SU-DHL-6 (cell line): ENCODE results near the gene DTNBP1.

Source experiments
- H2AFZ ChIP-seq: fragments of 200-600 bp; sonication (generic); 2 replicates; pipeline ENCODE4 v1.6.1; 2014; ENCODE audit warnings: low read depth, mild to moderate bottlenecking, moderate library complexity, mixed read lengths, antibody characterized with exemption, low read length; ENCODE audit not compliant: severe bottlenecking
- H3F3A ChIP-seq: fragments of 200-600 bp; shearing (Covaris generic); 2 replicates; pipeline ENCODE4 v1.6.0; 2016; ENCODE audit warnings: antibody characterized with exemption, mild to moderate bottlenecking; ENCODE audit not compliant: insufficient read depth
- H3K27ac ChIP-seq: fragments of 200-600 bp; sonication (generic); 2 replicates; pipeline ENCODE4 v1.5.1; 2016; ENCODE audit warnings: low read depth, mild to moderate bottlenecking, low read length, moderate library complexity, mixed read lengths
- H3K27me3 ChIP-seq: fragments of 200-600 bp; sonication (generic), shearing (Covaris generic); 2 replicates; pipeline ENCODE4 v1.6.0; 2014; ENCODE audit warnings: mild to moderate bottlenecking, low read length
- H3K36me3 ChIP-seq: fragments of 200-600 bp; sonication (generic); 2 replicates; pipeline ENCODE4 v1.6.1; 2014; ENCODE audit warnings: mild to moderate bottlenecking, low read length, mixed read lengths
- H3K4me2 ChIP-seq: fragments of 300-600, 200-600 bp; shearing (Covaris generic), sonication (generic); 2 replicates; pipeline ENCODE4 v1.6.0; 2014; ENCODE audit warnings: low read length, low read depth, mild to moderate bottlenecking; ENCODE audit not compliant: poor library complexity, severe bottlenecking
- H3K4me3 ChIP-seq: fragments of 200-600 bp; sonication (generic); 2 replicates; pipeline ENCODE4 v1.5.1; 2014; ENCODE audit warnings: antibody characterized with exemption, low read length, mild to moderate bottlenecking, mixed read lengths; ENCODE audit not compliant: insufficient read depth, poor library complexity, severe bottlenecking
- H3K79me2 ChIP-seq: fragments of 200-600 bp; sonication (generic); 2 replicates; pipeline ENCODE4 v1.6.1; 2014; ENCODE audit warnings: mild to moderate bottlenecking, low read length, moderate library complexity; ENCODE audit not compliant: insufficient read depth
- H3K9ac ChIP-seq: fragments of 200-600 bp; sonication (generic); 2 replicates; pipeline ENCODE4 v1.7.0; 2014; ENCODE audit warnings: mild to moderate bottlenecking, low read length
- H3K9me2 ChIP-seq: fragments of 200-600 bp; sonication (generic); replicated peaks from 2 replicates; pipeline ENCODE4 v1.6.1; 2014; ENCODE audit warnings: low read length; ENCODE audit not compliant: insufficient read depth
- H3K9me3 ChIP-seq: fragments of 200-600 bp; sonication (generic); 2 replicates; pipeline ENCODE4 v1.6.1; 2014; ENCODE audit warnings: low read length, mixed read lengths; ENCODE audit not compliant: insufficient read depth
- H4K20me1 ChIP-seq: fragments of 200-600 bp; sonication (generic); 2 replicates; pipeline ENCODE4 v1.6.1; 2014; ENCODE audit warnings: low read depth, mild to moderate bottlenecking, antibody characterized with exemption, low read length, moderate library complexity, mixed read lengths
- EZH2phosphoT487 ChIP-seq: fragments of 200-600 bp; sonication (generic), shearing (Covaris generic); conservative IDR thresholded peaks from 2 replicates; pipeline ENCODE4 v1.6.1; 2018; ENCODE audit warnings: mild to moderate bottlenecking, antibody characterized with exemption, low read length, moderate library complexity, mixed read lengths
- TF ChIP-seq, protein P1 (sequence below): fragments of 200-600 bp; sonication (generic); IDR thresholded peaks from one replicate; pipeline ENCODE4 v1.5.1; 2017; ENCODE audit warnings: antibody characterized with exemption, mild to moderate bottlenecking, low read length, moderate library complexity; ENCODE audit not compliant: insufficient read depth, poor library complexity, severe bottlenecking

DTNBP1 gene

DNA sequence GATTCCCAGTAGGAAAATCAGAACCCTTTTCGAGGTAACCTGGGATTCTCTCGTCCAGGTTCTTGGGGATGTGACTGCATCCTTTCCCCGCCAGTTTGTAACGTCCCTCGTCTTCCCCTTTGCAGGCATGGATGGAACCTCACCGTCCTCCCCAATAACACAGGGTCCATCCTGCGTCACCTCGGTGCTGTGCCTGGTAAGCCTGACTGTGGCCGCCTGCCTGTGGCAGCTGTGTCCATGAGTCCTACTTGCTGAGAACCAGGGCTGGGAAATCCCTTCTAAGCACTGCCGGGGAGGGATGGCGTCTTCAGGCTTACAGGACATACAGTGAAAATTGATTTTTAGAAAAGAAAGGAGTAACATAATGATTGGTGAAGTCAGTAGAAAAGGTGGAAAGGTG lies 155.6 kb downstream of the DTNBP1 start:
- no peaks in the 10 kb centered on the region for H4K20me1 ChIP-seq
- no peaks in the 10 kb centered on the region for H3F3A ChIP-seq
- H3K79me2 ChIP-seq = no peaks in the 10 kb centered on the region
- H3K27ac ChIP-seq = no peak overlapping the region
- no peaks in the 10 kb centered on the region for H3K36me3 ChIP-seq
- no peaks in the 10 kb centered on the region for H3K9me2 ChIP-seq
- H2AFZ ChIP-seq = no peak overlapping the region
- TF ChIP-seq, protein P1, sequence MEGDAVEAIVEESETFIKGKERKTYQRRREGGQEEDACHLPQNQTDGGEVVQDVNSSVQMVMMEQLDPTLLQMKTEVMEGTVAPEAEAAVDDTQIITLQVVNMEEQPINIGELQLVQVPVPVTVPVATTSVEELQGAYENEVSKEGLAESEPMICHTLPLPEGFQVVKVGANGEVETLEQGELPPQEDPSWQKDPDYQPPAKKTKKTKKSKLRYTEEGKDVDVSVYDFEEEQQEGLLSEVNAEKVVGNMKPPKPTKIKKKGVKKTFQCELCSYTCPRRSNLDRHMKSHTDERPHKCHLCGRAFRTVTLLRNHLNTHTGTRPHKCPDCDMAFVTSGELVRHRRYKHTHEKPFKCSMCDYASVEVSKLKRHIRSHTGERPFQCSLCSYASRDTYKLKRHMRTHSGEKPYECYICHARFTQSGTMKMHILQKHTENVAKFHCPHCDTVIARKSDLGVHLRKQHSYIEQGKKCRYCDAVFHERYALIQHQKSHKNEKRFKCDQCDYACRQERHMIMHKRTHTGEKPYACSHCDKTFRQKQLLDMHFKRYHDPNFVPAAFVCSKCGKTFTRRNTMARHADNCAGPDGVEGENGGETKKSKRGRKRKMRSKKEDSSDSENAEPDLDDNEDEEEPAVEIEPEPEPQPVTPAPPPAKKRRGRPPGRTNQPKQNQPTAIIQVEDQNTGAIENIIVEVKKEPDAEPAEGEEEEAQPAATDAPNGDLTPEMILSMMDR = no peak
- TF ChIP-seq EZH2phosphoT487 = no peak
- no peak overlapping the region for H3K4me3 ChIP-seq
- no peak overlapping the region for H3K9ac ChIP-seq
- H3K4me2 ChIP-seq = no peak overlapping the region
- H3K9me3 ChIP-seq = no peaks in the 10 kb centered on the region
- no peaks in the 10 kb centered on the region for H3K27me3 ChIP-seq

DNA sequence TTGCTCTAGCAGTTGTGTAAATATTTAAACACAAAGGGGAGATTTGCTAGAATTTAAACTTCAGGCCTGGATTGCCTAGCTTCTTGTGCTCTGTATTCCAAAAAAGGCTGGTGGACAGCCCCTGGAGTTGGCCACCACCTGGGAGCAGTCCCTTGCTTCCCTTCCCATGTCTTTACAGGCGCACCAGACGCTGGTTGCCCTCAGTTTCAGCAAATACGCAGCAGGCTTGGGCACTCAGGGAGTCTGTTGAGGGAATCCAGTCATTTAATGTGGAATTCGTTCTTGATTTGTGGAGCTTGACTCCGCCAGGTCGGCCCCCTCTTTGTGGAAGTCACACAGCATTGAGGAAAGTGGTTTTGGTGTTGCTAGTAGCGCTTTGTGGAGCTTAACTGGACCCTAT lies 156.8 kb downstream of the DTNBP1 start:
- Histone ChIP-seq H3K9ac (no peak overlapping the region), H3K36me3 (no peaks in the 10 kb centered on the region), H3K9me3 (no peaks in the 10 kb centered on the region), H4K20me1 (no peaks in the 10 kb centered on the region), H3K9me2 (no peaks in the 10 kb centered on the region), H3F3A (no peaks in the 10 kb centered on the region), H3K4me2 (no peak overlapping the region), H3K27ac (no peak overlapping the region), H3K27me3 (no peaks in the 10 kb centered on the region), H3K4me3 (no peak overlapping the region), H3K79me2 (no peaks in the 10 kb centered on the region), H2AFZ (no peak overlapping the region)
- no peak for TF ChIP-seq EZH2phosphoT487

DNA sequence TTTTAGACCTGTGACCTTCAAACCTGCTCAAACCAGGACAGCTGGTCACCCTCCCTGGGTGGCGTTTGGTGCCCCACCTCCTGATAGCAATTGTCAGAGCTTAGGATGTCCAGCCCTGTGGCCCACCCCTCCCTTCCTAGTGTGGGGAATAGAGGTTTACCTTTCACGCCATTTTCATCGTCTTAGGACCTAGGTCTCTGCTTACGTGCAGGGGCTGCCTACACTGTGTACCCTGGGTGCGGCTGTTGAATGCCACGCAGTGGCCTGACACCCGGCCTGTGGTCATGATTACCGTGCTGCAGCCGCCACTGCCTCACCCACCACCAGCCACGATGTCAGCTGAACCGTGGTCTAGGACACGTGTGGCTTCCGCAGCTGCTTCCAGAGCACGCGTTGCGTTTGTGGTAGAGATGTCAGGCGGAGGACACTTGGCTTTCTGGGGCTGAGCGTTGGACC lies 157.3 kb downstream of the DTNBP1 start:
- no peak overlapping the region for H2AFZ ChIP-seq
- H3K4me2 ChIP-seq = no peak overlapping the region
- no peaks in the 10 kb centered on the region for H3K79me2 ChIP-seq
- no peaks in the 10 kb centered on the region for H3K9me3 ChIP-seq
- H3K27ac ChIP-seq = no peak overlapping the region
- H3K9ac ChIP-seq = no peak overlapping the region
- no peaks in the 10 kb centered on the region for H3K9me2 ChIP-seq
- H3K4me3 ChIP-seq = no peak overlapping the region
- no peaks in the 10 kb centered on the region for H4K20me1 ChIP-seq
- H3K36me3 ChIP-seq = no peaks in the 10 kb centered on the region
- no peaks in the 10 kb centered on the region for H3K27me3 ChIP-seq
- TF ChIP-seq, protein P1 = no peak
- TF ChIP-seq EZH2phosphoT487 = no peak
- no peaks in the 10 kb centered on the region for H3F3A ChIP-seq

DNA sequence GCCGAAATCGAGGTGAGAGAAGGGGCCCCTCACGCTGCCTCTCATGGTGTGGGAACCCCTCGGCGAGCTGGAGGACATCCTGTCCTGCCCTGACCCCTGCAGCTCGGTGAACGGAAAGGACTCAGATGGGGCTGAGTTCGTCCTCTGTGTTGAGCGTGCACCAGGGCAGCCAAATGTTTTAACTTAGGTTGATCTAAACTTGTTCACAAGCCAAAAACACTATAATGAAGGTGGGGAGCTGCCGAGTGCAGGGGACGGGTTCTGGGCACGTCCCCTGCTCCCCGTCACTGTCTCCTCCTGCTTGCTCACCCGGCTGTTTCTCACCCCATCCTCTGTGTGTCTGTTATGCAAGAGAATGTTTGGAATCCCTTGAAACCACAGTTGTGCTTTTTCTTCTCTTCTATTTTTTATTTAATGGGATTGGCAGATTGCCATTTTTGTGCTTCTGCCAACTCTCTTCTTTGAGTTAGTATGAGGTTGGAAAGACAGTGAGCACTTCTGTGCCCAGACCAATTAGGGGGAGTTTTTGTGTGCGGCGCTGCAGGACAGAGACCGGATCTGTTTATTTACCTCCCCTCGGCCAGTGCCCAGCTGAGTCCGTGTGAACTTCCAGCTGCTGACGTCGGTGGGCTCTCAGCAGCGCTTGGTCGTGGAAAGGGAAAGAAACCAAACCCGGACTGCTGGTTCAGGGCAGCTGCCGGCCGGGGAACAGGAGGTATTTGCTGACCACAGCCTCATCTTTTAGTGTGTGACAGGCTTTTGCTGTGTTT lies 158.1 kb downstream of the DTNBP1 start:
- Histone ChIP-seq H4K20me1 (no peaks in the 10 kb centered on the region), H3K27ac (no peak overlapping the region), H3K4me3 (no peak overlapping the region), H3F3A (no peaks in the 10 kb centered on the region), H3K36me3 (no peaks in the 10 kb centered on the region), H2AFZ (no peak overlapping the region), H3K79me2 (no peaks in the 10 kb centered on the region), H3K9me2 (no peaks in the 10 kb centered on the region), H3K4me2 (no peak overlapping the region), H3K27me3 (no peaks in the 10 kb centered on the region), H3K9me3 (no peaks in the 10 kb centered on the region), H3K9ac (no peak overlapping the region)
- TF ChIP-seq, protein P1 = no peak
- TF ChIP-seq EZH2phosphoT487 = no peak
